LHCN-M2 (cell line): ENCODE measurements around the gene AKAP6. TPM values are rescaled to one million over a fixed set of nuclear protein-coding genes. Genes with fewer than 3 reads are reported as not detected.
"Not testable (repeated sequence)": the region's sequence is repeated elsewhere in the genome, so short reads cannot be mapped to it uniquely, and the experiment has no call there.

Experiments used
- DNase-seq: peaks from one replicate; pipeline ENCODE4 v3.0.0-alpha.2; 2012; ENCODE audit warnings: low read depth
- total RNA-seq: library from RNA; depleted of rRNA; stranded (reverse); fragments of >200 nt; gene quantifications from 2 replicates; pipeline ENCODE4 v1.2.3, GENCODE V29; 2014

AKAP6 gene
- total RNA-seq, 1 experiment from 2014 or later = 2.7 TPM

GRCh38 chr14:32368107-32368506 is 39.0 kb downstream of the AKAP6 start:
- DNase-seq = no peak

GRCh38 chr14:32370714-32371113 is 41.6 kb downstream of the AKAP6 start:
- DNase-seq = peak; percentile 82

- DNase-seq = peak; percentile 91
Observed at GRCh38 chr14:32372154-32372553, 43.1 kb downstream of the AKAP6 start.

GRCh38 chr14:32373174-32373573 is 44.1 kb downstream of the AKAP6 start:
- DNase-seq = not testable (repeated sequence)

- no peak for DNase-seq
Observed at GRCh38 chr14:32374155-32374554, 45.1 kb downstream of the AKAP6 start.

GRCh38 chr14:32375663-32376062 is 46.6 kb downstream of the AKAP6 start:
- DNase-seq = no peak

- no peak for DNase-seq
Observed at GRCh38 chr14:32377046-32377646, 48.0 kb downstream of the AKAP6 start.

- no peak for DNase-seq
Observed at GRCh38 chr14:32378284-32378683, 49.2 kb downstream of the AKAP6 start.

GRCh38 chr14:32379447-32379846 is 50.3 kb downstream of the AKAP6 start:
- DNase-seq = no peak

- DNase-seq = no peak
Observed at GRCh38 chr14:32381869-32382268, 52.8 kb downstream of the AKAP6 start.

- peak; percentile 52 for DNase-seq
Observed at GRCh38 chr14:32382704-32383103, 53.6 kb downstream of the AKAP6 start.

- DNase-seq = no peak
Observed at GRCh38 chr14:32383364-32384009, 54.4 kb downstream of the AKAP6 start.

GRCh38 chr14:32384464-32384863 is 55.4 kb downstream of the AKAP6 start:
- DNase-seq = no peak

GRCh38 chr14:32387295-32387694 is 58.2 kb downstream of the AKAP6 start:
- not testable (repeated sequence) for DNase-seq

- DNase-seq = no peak
Observed at GRCh38 chr14:32393119-32393518, 64.0 kb downstream of the AKAP6 start.

- DNase-seq = no peak
Observed at GRCh38 chr14:32394038-32394437, 64.9 kb downstream of the AKAP6 start.

- no peak for DNase-seq
Observed at GRCh38 chr14:32396885-32397284, 67.8 kb downstream of the AKAP6 start.

- DNase-seq = peak; percentile 45
Observed at GRCh38 chr14:32397861-32398640, 69.0 kb downstream of the AKAP6 start.

GRCh38 chr14:32399920-32400319 is 70.8 kb downstream of the AKAP6 start:
- no peak for DNase-seq

GRCh38 chr14:32400480-32400879 is 71.4 kb downstream of the AKAP6 start:
- peak; percentile 88 for DNase-seq

GRCh38 chr14:32403021-32403420 is 73.9 kb downstream of the AKAP6 start:
- DNase-seq = no peak

- DNase-seq = peak; percentile 73
Observed at GRCh38 chr14:32403688-32404087, 74.6 kb downstream of the AKAP6 start.
